HG02970 (cell line): ENCODE data around the gene RHOJ.

Source experiments
- ATAC-seq: cut with Tn5 transposase; IDR thresholded peaks from one replicate; pipeline ENCODE4 v1.9.1; 2021; ENCODE audit warnings: mild to moderate bottlenecking, moderate library complexity, moderate number of reproducible peaks; ENCODE audit not compliant: unreplicated experiment, low FRiP score

Gene RHOJ

GRCh38 chr14:63205044-63205575 lies 867 bp downstream of the RHOJ start:
- no peak for ATAC-seq

GRCh38 chr14:63205866-63206265 lies 1.6 kb downstream of the RHOJ start:
- no peak for ATAC-seq

GRCh38 chr14:63209160-63209559 lies 4.9 kb downstream of the RHOJ start:
- ATAC-seq, result no peak

- ATAC-seq, result no peak
Observed at GRCh38 chr14:63210812-63211211, 6.6 kb downstream of the RHOJ start.

GRCh38 chr14:63212209-63212608 lies 8.0 kb downstream of the RHOJ start:
- no peak for ATAC-seq

- ATAC-seq, result no peak
Observed at GRCh38 chr14:63212776-63213500, 8.7 kb downstream of the RHOJ start.

GRCh38 chr14:63214417-63215196 lies 10.4 kb downstream of the RHOJ start:
- no peak for ATAC-seq

- no peak for ATAC-seq
Observed at GRCh38 chr14:63220526-63220925, 16.3 kb downstream of the RHOJ start.

- no peak for ATAC-seq
Observed at GRCh38 chr14:63223596-63223995, 19.4 kb downstream of the RHOJ start.

- ATAC-seq, result no peak
Observed at GRCh38 chr14:63224196-63224595, 20.0 kb downstream of the RHOJ start.

GRCh38 chr14:63228217-63228616 lies 24.0 kb downstream of the RHOJ start:
- no peak for ATAC-seq

- no peak for ATAC-seq
Observed at GRCh38 chr14:63229330-63230059, 25.3 kb downstream of the RHOJ start.

- no peak for ATAC-seq
Observed at GRCh38 chr14:63231766-63232165, 27.5 kb downstream of the RHOJ start.

- ATAC-seq, result no peak
Observed at GRCh38 chr14:63237791-63238190, 33.5 kb downstream of the RHOJ start.

- ATAC-seq, result no peak
Observed at GRCh38 chr14:63240221-63240620, 36.0 kb downstream of the RHOJ start.

GRCh38 chr14:63241096-63241495 lies 36.9 kb downstream of the RHOJ start:
- ATAC-seq, result no peak

- ATAC-seq, result no peak
Observed at GRCh38 chr14:63243646-63244045, 39.4 kb downstream of the RHOJ start.

- ATAC-seq, result no peak
Observed at GRCh38 chr14:63245893-63246292, 41.6 kb downstream of the RHOJ start.

GRCh38 chr14:63248211-63248610 lies 44.0 kb downstream of the RHOJ start:
- no peak for ATAC-seq

GRCh38 chr14:63249092-63249491 lies 44.8 kb downstream of the RHOJ start:
- no peak for ATAC-seq

- ATAC-seq, result no peak
Observed at GRCh38 chr14:63257299-63257698, 53.1 kb downstream of the RHOJ start.
